ENCODE measurements around the gene LRRC31.

DNA sequence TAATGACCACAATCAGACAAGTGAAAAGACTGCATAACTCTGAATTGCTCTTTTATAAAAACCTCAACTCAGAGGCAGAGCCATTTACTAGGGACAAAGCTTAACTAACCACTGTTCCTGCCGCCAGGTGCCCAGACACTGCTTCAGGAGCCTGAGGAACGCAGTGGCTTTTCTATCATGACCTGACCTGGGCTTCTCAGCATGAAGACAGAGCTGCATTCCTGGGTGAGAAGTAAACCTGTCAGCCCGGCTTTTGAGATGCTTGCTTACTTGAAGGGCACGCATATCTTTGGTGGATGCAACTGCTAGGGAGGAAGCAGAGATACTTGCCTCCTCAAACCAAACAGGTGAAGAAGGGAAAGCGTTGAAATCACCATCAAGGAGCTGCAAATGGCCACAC is 7.9 kb downstream of the LRRC31 start:
- TF ChIP-seq, protein P1, sequence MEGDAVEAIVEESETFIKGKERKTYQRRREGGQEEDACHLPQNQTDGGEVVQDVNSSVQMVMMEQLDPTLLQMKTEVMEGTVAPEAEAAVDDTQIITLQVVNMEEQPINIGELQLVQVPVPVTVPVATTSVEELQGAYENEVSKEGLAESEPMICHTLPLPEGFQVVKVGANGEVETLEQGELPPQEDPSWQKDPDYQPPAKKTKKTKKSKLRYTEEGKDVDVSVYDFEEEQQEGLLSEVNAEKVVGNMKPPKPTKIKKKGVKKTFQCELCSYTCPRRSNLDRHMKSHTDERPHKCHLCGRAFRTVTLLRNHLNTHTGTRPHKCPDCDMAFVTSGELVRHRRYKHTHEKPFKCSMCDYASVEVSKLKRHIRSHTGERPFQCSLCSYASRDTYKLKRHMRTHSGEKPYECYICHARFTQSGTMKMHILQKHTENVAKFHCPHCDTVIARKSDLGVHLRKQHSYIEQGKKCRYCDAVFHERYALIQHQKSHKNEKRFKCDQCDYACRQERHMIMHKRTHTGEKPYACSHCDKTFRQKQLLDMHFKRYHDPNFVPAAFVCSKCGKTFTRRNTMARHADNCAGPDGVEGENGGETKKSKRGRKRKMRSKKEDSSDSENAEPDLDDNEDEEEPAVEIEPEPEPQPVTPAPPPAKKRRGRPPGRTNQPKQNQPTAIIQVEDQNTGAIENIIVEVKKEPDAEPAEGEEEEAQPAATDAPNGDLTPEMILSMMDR (IDR thresholded peaks at IDR 0.05; ENCODE audit: insufficient read depth, low read length, poor library complexity, severe bottlenecking): no peak
- TF ChIP-seq EZH2phosphoT487 (conservative IDR thresholded peaks at IDR 0.05; ENCODE audit: low read length): no peak

All from SU-DHL-6 (cell line).